GM12892 (cell line): Measurements from ENCODE around the gene USP48.

Source experiments
- POLR2A ChIP-seq: IDR thresholded peaks from 2 replicates; pipeline ENCODE4 v1.6.1; 2011; ENCODE audit warnings: low read depth, low read length, control low read depth
- POLR2AphosphoS5 ChIP-seq: IDR thresholded peaks from 2 replicates; pipeline ENCODE4 v1.6.1; 2011; ENCODE audit warnings: low read depth, low read length, control low read depth
- TAF1 ChIP-seq: IDR thresholded peaks from 2 replicates; pipeline ENCODE4 v1.6.1; 2011; ENCODE audit warnings: low read depth, mild to moderate bottlenecking, control low read depth, low read length, borderline replicate concordance

DNA sequence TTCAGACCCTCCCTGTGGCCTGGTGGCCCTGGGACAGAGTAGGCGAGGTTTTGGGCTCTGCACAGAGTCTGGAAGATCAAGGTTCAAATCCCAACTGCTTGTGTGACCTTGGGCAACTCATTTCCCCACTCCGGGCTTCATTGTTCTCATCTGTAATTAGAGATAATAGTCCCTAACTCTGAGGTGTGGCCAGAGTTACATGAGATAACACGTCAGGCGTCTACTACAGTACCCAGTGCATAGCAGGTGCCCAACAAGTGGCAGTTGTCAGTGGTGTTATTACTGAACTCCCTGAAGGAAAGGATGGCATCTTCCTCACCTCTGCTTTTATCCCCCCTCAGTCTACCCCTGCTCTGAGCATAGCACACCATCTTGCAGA, 134.6 kb downstream of the USP48 start:
- TF ChIP-seq POLR2A: no peak
- TF ChIP-seq POLR2AphosphoS5: no peak
- TF ChIP-seq TAF1: no peak
